ENCODE results near the gene EIF2AK2.

Gene EIF2AK2

GRCh38 chr2:37083873-37084794 lies 72.6 kb downstream of the EIF2AK2 start, which contains the start of the genes GPATCH11 and HEATR5B:
GPATCH11 (plus strand) TSS chr2:37084518; CDS start chr2:37088382, 3,864 bp downstream.
HEATR5B (minus strand) TSS chr2:37084372; CDS start chr2:37083414, 958 bp downstream.
- Histone ChIP-seq H3K9me3 (ENCODE audit: control insufficient read depth, low read length) (no peaks in the 10 kb centered on the region), H3K18ac (ENCODE audit: low read depth in 1 of 2, low read length in 2 of 2) (peak within 1 kb of the TSS; percentile 58 to 70), H2AK5ac (ENCODE audit: low read length, severe bottlenecking) (no peak within 1 kb of the TSS), H4K8ac (ENCODE audit: low read length) (peak within 1 kb of the TSS; percentile 16), H3K4me2 (ENCODE audit: low read length, poor library complexity, severe bottlenecking) (peak within 1 kb of the TSS; percentile 88), H3K36me3 (ENCODE audit: control insufficient read depth in 1 of 2, insufficient read depth in 2 of 2, low read depth in 1 of 2, low read length in 2 of 2) (peaks cover 0 to 42% of the 10 kb centered on the region in 2 experiments), H2BK120ac (ENCODE audit: low read depth, low read length) (no peak within 1 kb of the TSS), H3K27ac (ENCODE audit: low read length, poor library complexity, severe bottlenecking) (peak within 1 kb of the TSS; percentile 22), H3K79me1 (replicated peaks; ENCODE audit: low read length, poor library complexity, severe bottlenecking) (peaks cover 27% of the 10 kb centered on the region), H2BK15ac (ENCODE audit: low read depth, poor library complexity, severe bottlenecking) (peak within 1 kb of the TSS; percentile 73), H2BK12ac (ENCODE audit: low read length in 2 of 2) (no peak within 1 kb of the TSS), H3K4me3 (ENCODE audit: insufficient read depth in 1 of 2, low read depth in 1 of 2, low read length in 2 of 2) (peak within 1 kb of the TSS; percentile 89 to 92), H3K27me3 (ENCODE audit: control insufficient read depth in 1 of 2, insufficient read depth in 1 of 2, low read length in 2 of 2) (no peaks in the 10 kb centered on the region), H2BK5ac (ENCODE audit: low read depth, low read length, poor library complexity, severe bottlenecking) (no peak within 1 kb of the TSS), H3K4me1 (ENCODE audit: control insufficient read depth, insufficient read depth, low read depth, low read length) (no peaks in the 10 kb centered on the region), H3K9ac (ENCODE audit: low read length) (peak within 1 kb of the TSS; percentile 89), H3K14ac (ENCODE audit: low read length in 2 of 2) (peak within 1 kb of the TSS in 1 of 2 experiments; percentile 37), H3K4ac (ENCODE audit: low read depth in 1 of 2, low read length in 2 of 2) (peak within 1 kb of the TSS in 1 of 2 experiments; percentile 19), H4K91ac (ENCODE audit: low read length) (no peak within 1 kb of the TSS), H2AFZ (ENCODE audit: low read depth, low read length) (peak within 1 kb of the TSS; percentile 88), H3K23ac (ENCODE audit: low read length in 2 of 2) (no peak within 1 kb of the TSS)
- under 1% methylated on average over 63 of the region's 74 CpGs for WGBS
- DNase-seq: peak; percentile 96

- Histone ChIP-seq H3K9ac (ENCODE audit: low read length) (no peak overlapping the region), H3K27ac (ENCODE audit: low read length, poor library complexity, severe bottlenecking) (no peak overlapping the region), H3K79me1 (replicated peaks; ENCODE audit: low read length, poor library complexity, severe bottlenecking) (peaks cover 24% of the 10 kb centered on the region), H2BK5ac (ENCODE audit: low read depth, low read length, poor library complexity, severe bottlenecking) (no peak overlapping the region), H3K23ac (ENCODE audit: low read length in 2 of 2) (no peak overlapping the region), H2BK15ac (ENCODE audit: low read depth, poor library complexity, severe bottlenecking) (no peak overlapping the region), H4K8ac (ENCODE audit: low read length) (no peak overlapping the region), H2BK12ac (ENCODE audit: low read length in 2 of 2) (no peak overlapping the region), H3K36me3 (ENCODE audit: control insufficient read depth in 1 of 2, insufficient read depth in 2 of 2, low read depth in 1 of 2, low read length in 2 of 2) (peaks cover 3 to 60% of the 10 kb centered on the region in 2 experiments), H3K4ac (ENCODE audit: low read depth in 1 of 2, low read length in 2 of 2) (no peak overlapping the region), H3K18ac (ENCODE audit: low read depth in 1 of 2, low read length in 2 of 2) (no peak overlapping the region), H3K4me1 (ENCODE audit: control insufficient read depth, insufficient read depth, low read depth, low read length) (no peaks in the 10 kb centered on the region), H3K14ac (ENCODE audit: low read length in 2 of 2) (no peak overlapping the region), H2AFZ (ENCODE audit: low read depth, low read length) (no peak overlapping the region), H3K9me3 (ENCODE audit: control insufficient read depth, low read length) (no peaks in the 10 kb centered on the region), H4K91ac (ENCODE audit: low read length) (no peak overlapping the region), H3K27me3 (ENCODE audit: control insufficient read depth in 1 of 2, insufficient read depth in 1 of 2, low read length in 2 of 2) (no peaks in the 10 kb centered on the region), H3K4me3 (ENCODE audit: insufficient read depth in 1 of 2, low read depth in 1 of 2, low read length in 2 of 2) (no peak overlapping the region), H2BK120ac (ENCODE audit: low read depth, low read length) (no peak overlapping the region), H2AK5ac (ENCODE audit: low read length, severe bottlenecking) (no peak overlapping the region), H3K4me2 (ENCODE audit: low read length, poor library complexity, severe bottlenecking) (no peak overlapping the region)
- DNase-seq: no peak
- WGBS: 53% methylated on average over 2 of the region's 3 CpGs
These were observed 76.1 kb downstream of the EIF2AK2 start for GRCh38 chr2:37080689-37081088.

- H2BK15ac ChIP-seq (ENCODE audit: low read depth, poor library complexity, severe bottlenecking): no peak overlapping the region
- no peak overlapping the region for H3K27ac ChIP-seq (ENCODE audit: low read length, poor library complexity, severe bottlenecking)
- no peak overlapping the region for H3K4ac ChIP-seq (ENCODE audit: low read depth in 1 of 2, low read length in 2 of 2)
- H2AK5ac ChIP-seq (ENCODE audit: low read length, severe bottlenecking): no peak overlapping the region
- H3K18ac ChIP-seq (ENCODE audit: low read depth in 1 of 2, low read length in 2 of 2): no peak overlapping the region
- no peak overlapping the region for H3K9ac ChIP-seq (ENCODE audit: low read length)
- H2AFZ ChIP-seq (ENCODE audit: low read depth, low read length): no peak overlapping the region
- no peak overlapping the region for H2BK120ac ChIP-seq (ENCODE audit: low read depth, low read length)
- H3K9me3 ChIP-seq (ENCODE audit: control insufficient read depth, low read length): no peaks in the 10 kb centered on the region
- no peaks in the 10 kb centered on the region for H3K27me3 ChIP-seq (ENCODE audit: control insufficient read depth in 1 of 2, insufficient read depth in 1 of 2, low read length in 2 of 2)
- no peak overlapping the region for H4K8ac ChIP-seq (ENCODE audit: low read length)
- 100% methylated on average over 1 of the region's 2 CpGs for WGBS
- no peak overlapping the region for H3K14ac ChIP-seq (ENCODE audit: low read length in 2 of 2)
- H2BK12ac ChIP-seq (ENCODE audit: low read length in 2 of 2): no peak overlapping the region
- H2BK5ac ChIP-seq (ENCODE audit: low read depth, low read length, poor library complexity, severe bottlenecking): no peak overlapping the region
- no peak overlapping the region for H3K23ac ChIP-seq (ENCODE audit: low read length in 2 of 2)
- H3K79me1 ChIP-seq (replicated peaks; ENCODE audit: low read length, poor library complexity, severe bottlenecking): peaks cover 24% of the 10 kb centered on the region
- DNase-seq: peak; percentile 57
- H4K91ac ChIP-seq (ENCODE audit: low read length): no peak overlapping the region
- no peak overlapping the region for H3K4me2 ChIP-seq (ENCODE audit: low read length, poor library complexity, severe bottlenecking)
- peaks cover 3 to 64% of the 10 kb centered on the region in 2 experiments for H3K36me3 ChIP-seq (ENCODE audit: control insufficient read depth in 1 of 2, insufficient read depth in 2 of 2, low read depth in 1 of 2, low read length in 2 of 2)
- H3K4me3 ChIP-seq (ENCODE audit: insufficient read depth in 1 of 2, low read depth in 1 of 2, low read length in 2 of 2): no peak overlapping the region
- no peaks in the 10 kb centered on the region for H3K4me1 ChIP-seq (ENCODE audit: control insufficient read depth, insufficient read depth, low read depth, low read length)
These were observed 76.5 kb downstream of the EIF2AK2 start for GRCh38 chr2:37080266-37080665.

GRCh38 chr2:37070931-37071330 lies 85.8 kb downstream of the EIF2AK2 start:
- Histone ChIP-seq H3K9ac (ENCODE audit: low read length) (no peak overlapping the region), H3K4me1 (ENCODE audit: control insufficient read depth, insufficient read depth, low read depth, low read length) (no peaks in the 10 kb centered on the region), H4K8ac (ENCODE audit: low read length) (no peak overlapping the region), H2AFZ (ENCODE audit: low read depth, low read length) (no peak overlapping the region), H2BK5ac (ENCODE audit: low read depth, low read length, poor library complexity, severe bottlenecking) (no peak overlapping the region), H3K18ac (ENCODE audit: low read depth in 1 of 2, low read length in 2 of 2) (no peak overlapping the region), H2BK15ac (ENCODE audit: low read depth, poor library complexity, severe bottlenecking) (no peak overlapping the region), H2BK12ac (ENCODE audit: low read length in 2 of 2) (no peak overlapping the region), H3K4me3 (ENCODE audit: insufficient read depth in 1 of 2, low read depth in 1 of 2, low read length in 2 of 2) (no peak overlapping the region), H3K4me2 (ENCODE audit: low read length, poor library complexity, severe bottlenecking) (no peak overlapping the region), H3K27me3 (ENCODE audit: control insufficient read depth in 1 of 2, insufficient read depth in 1 of 2, low read length in 2 of 2) (no peaks in the 10 kb centered on the region), H3K27ac (ENCODE audit: low read length, poor library complexity, severe bottlenecking) (no peak overlapping the region), H3K9me3 (ENCODE audit: control insufficient read depth, low read length) (no peaks in the 10 kb centered on the region), H4K91ac (ENCODE audit: low read length) (no peak overlapping the region), H2AK5ac (ENCODE audit: low read length, severe bottlenecking) (no peak overlapping the region), H2BK120ac (ENCODE audit: low read depth, low read length) (no peak overlapping the region), H3K36me3 (ENCODE audit: control insufficient read depth in 1 of 2, insufficient read depth in 2 of 2, low read depth in 1 of 2, low read length in 2 of 2) (peaks cover 9 to 88% of the 10 kb centered on the region in 2 experiments), H3K79me1 (replicated peaks; ENCODE audit: low read length, poor library complexity, severe bottlenecking) (peaks cover 9% of the 10 kb centered on the region), H3K4ac (ENCODE audit: low read depth in 1 of 2, low read length in 2 of 2) (no peak overlapping the region), H3K14ac (ENCODE audit: low read length in 2 of 2) (no peak overlapping the region), H3K23ac (ENCODE audit: low read length in 2 of 2) (no peak overlapping the region)
- no peak for DNase-seq
- no CpG with 5 or more reads among the region's 2 CpGs for WGBS

Measured in mesenchymal stem cell (in vitro differentiated cells and primary cell).